ENCODE data around the gene CACNA1I. TPM values are rescaled to one million over a fixed set of nuclear protein-coding genes. Genes with fewer than 3 reads are reported as not detected.

Gene CACNA1I
- total RNA-seq, 1 experiment from 2014 or later: 0.15 TPM

GRCh38 chr22:39682994-39683393, 112.4 kb downstream of the CACNA1I start:
- ATAC-seq: no peak
- ChIA-PET CTCF (no interaction called here), RAD21 (ENCODE audit: low non-redundant PET in 1 of 2, low total read pairs in 2 of 2, uncharacterized antibody in 2 of 2, unreplicated experiment in 2 of 2) (no interaction called here), POLR2A (no interaction called here)
- Histone ChIP-seq H3K36me3 (ENCODE audit: control insufficient read depth in 1 of 2, insufficient read depth in 2 of 2, low read length in 2 of 2) (no peaks in the 10 kb centered on the region), H3K9me3 (ENCODE audit: control insufficient read depth in 1 of 2, insufficient read depth in 1 of 2, low read depth in 1 of 2, low read length in 2 of 2) (no peaks in the 10 kb centered on the region), H3K4me1 (ENCODE audit: control insufficient read depth in 1 of 2, insufficient read depth in 2 of 2, low read length in 2 of 2) (no peaks in the 10 kb centered on the region), H3K9me2 (ENCODE audit: insufficient read depth) (no peaks in the 10 kb centered on the region), H4K20me1 (ENCODE audit: insufficient read depth) (no peaks in the 10 kb centered on the region), H3K9ac (ENCODE audit: low read length) (no peak overlapping the region), H3K79me2 (ENCODE audit: insufficient read depth, low read length) (no peaks in the 10 kb centered on the region), H3K4me3 (replicated peaks in 1 of 2; ENCODE audit: low read depth in 1 of 2, low read length in 2 of 2) (no peak overlapping the region), H2AFZ (ENCODE audit: low read depth, low read length, poor library complexity, severe bottlenecking) (no peak overlapping the region), H3K27me3 (ENCODE audit: insufficient read depth, low read length) (no peaks in the 10 kb centered on the region), H3K4me2 (ENCODE audit: low read length) (no peak overlapping the region), H3K27ac (ENCODE audit: low read depth, low read length) (no peak overlapping the region)
- intact Hi-C loops (cut with micrococcal nuclease): no loop called here
- no peak for DNase-seq (ENCODE audit: low read depth, low spot score)
- no TSS peak for BruUV-seq (replicated peaks)
- TF ChIP-seq POLR2AphosphoS5 (IDR thresholded peaks at IDR 0.05; ENCODE audit: low read depth, low read length) (no peak), CTCF (IDR thresholded peaks at IDR 0.05 in 2 of 3, conservative IDR thresholded peaks at IDR 0.05 in 1 of 3; ENCODE audit: borderline replicate concordance in 1 of 3, insufficient read depth in 1 of 3, low read depth in 2 of 3, low read length in 2 of 3) (no peak), REST (IDR thresholded peaks at IDR 0.05; ENCODE audit: low read depth) (no peak), SP1 (IDR thresholded peaks at IDR 0.05; ENCODE audit: low read depth) (no peak), MAX (IDR thresholded peaks at IDR 0.05) (no peak), YY1 (IDR thresholded peaks at IDR 0.05; ENCODE audit: extremely low read depth, insufficient replicate concordance, low read depth, low read length) (no peak), CEBPB (IDR thresholded peaks at IDR 0.05; ENCODE audit: low read depth) (no peak), ZBTB33 (IDR thresholded peaks at IDR 0.05; ENCODE audit: extremely low read depth, insufficient replicate concordance, low read length) (no peak), ELF1 (IDR thresholded peaks at IDR 0.05; ENCODE audit: borderline replicate concordance, low read depth) (no peak), TCF7L2 (IDR thresholded peaks at IDR 0.05; ENCODE audit: borderline replicate concordance, extremely low read depth, insufficient read depth, insufficient read length) (no peak), EZH2phosphoT487 (IDR thresholded peaks at IDR 0.05; ENCODE audit: borderline replicate concordance) (no peak), JUND (IDR thresholded peaks at IDR 0.05) (no peak), ATF3 (IDR thresholded peaks at IDR 0.05) (no peak), RAD21 (IDR thresholded peaks at IDR 0.05; ENCODE audit: low read depth) (no peak), ZFX (IDR thresholded peaks at IDR 0.05) (no peak), CBX3 (IDR thresholded peaks at IDR 0.05; ENCODE audit: low read depth) (no peak), POLR2A (IDR thresholded peaks at IDR 0.05; ENCODE audit: borderline replicate concordance, extremely low read depth, insufficient read depth, insufficient read length) (no peak), EGR1 (IDR thresholded peaks at IDR 0.05; ENCODE audit: low read depth) (no peak), ZNF274 (IDR thresholded peaks at IDR 0.05; ENCODE audit: low read depth, low read length) (no peak), EZH2 (IDR thresholded peaks at IDR 0.05) (no peak)
